ENCODE data around the gene MOB3A. TPM values are rescaled to one million over a fixed set of nuclear protein-coding genes. Genes with fewer than 3 reads are reported as not detected.
A peak's percentile ranks its signal among the peaks of the same experiment; 100 is the strongest.
"Not testable (repeated sequence)": the region's sequence is repeated elsewhere in the genome, so short reads cannot be mapped to it uniquely, and the experiment has no call there.

MOB3A gene
- polyA plus RNA-seq, 1 donor from 2014 or later = 136 TPM

- no peaks in the 10 kb centered on the region for H3K27me3 Mint-ChIP-seq
- no peak overlapping the region for H3K27ac Mint-ChIP-seq
- H3K4me3 Mint-ChIP-seq = no peak overlapping the region
- no peaks in the 10 kb centered on the region for H3K36me3 Mint-ChIP-seq
- H3K4me1 Mint-ChIP-seq = no peaks in the 10 kb centered on the region
- H3K9me3 Mint-ChIP-seq = no peaks in the 10 kb centered on the region
Observed at GRCh38 chr19:2129892-2130770, 34.0 kb upstream of the MOB3A start.

DNA sequence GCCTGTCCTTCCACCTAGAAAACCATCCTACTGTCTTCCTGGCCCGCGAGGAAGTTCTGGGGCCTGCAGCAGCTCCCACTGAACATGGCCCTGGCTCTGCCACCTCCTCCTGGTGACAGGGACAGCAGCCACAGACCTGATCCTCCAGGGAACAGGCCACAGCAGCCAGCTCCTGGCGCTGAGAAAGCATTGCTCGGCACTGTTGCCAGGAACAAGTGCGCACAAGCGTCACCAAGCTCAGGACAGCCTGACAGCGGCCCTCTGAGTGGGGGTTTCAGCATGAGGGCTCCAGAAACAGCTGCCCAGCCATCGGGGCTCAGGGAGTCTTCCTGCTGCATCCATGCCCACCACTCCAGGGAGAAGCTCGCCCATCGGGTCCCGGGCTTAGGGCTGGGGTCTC lies 33.4 kb upstream of the MOB3A start:
- H3K4me1 Mint-ChIP-seq = no peaks in the 10 kb centered on the region
- no peaks in the 10 kb centered on the region for H3K27me3 Mint-ChIP-seq
- no peaks in the 10 kb centered on the region for H3K9me3 Mint-ChIP-seq
- H3K4me3 Mint-ChIP-seq = no peak overlapping the region
- H3K36me3 Mint-ChIP-seq = no peaks in the 10 kb centered on the region
- no peak overlapping the region for H3K27ac Mint-ChIP-seq

- Mint-ChIP-seq H3K27me3 (no peaks in the 10 kb centered on the region), H3K4me1 (no peaks in the 10 kb centered on the region), H3K27ac (no peak overlapping the region), H3K9me3 (no peaks in the 10 kb centered on the region), H3K36me3 (no peaks in the 10 kb centered on the region), H3K4me3 (no peak overlapping the region)
Observed at GRCh38 chr19:2129022-2129421, 32.9 kb upstream of the MOB3A start.

DNA sequence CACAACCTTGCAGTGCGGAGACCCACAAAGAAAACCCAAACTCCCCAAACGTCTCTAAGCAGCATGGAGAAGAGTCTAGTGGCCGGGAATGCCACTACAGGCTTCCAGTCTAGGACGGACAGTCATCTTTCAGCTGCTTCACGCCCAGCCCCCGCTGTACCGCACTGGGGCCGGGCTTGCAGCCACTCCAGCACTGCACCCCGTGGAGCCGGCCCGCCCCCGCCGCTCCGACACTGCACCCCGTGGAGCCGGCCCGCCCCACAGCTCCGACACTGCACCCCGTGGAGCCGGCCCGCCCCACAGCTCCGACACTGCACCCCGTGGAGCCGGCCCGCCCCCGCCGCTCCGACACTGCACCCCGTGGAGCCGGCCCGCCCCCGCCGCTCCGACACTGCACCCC lies 32.1 kb upstream of the MOB3A start:
- H3K27ac Mint-ChIP-seq, H3K27me3 Mint-ChIP-seq, H3K4me1 Mint-ChIP-seq, H3K4me3 Mint-ChIP-seq, H3K36me3 Mint-ChIP-seq, H3K9me3 Mint-ChIP-seq: not testable (repeated sequence)

- no peak overlapping the region for H3K27ac Mint-ChIP-seq
- H3K9me3 Mint-ChIP-seq = no peaks in the 10 kb centered on the region
- H3K4me1 Mint-ChIP-seq = no peaks in the 10 kb centered on the region
- H3K27me3 Mint-ChIP-seq = no peaks in the 10 kb centered on the region
- H3K36me3 Mint-ChIP-seq = no peaks in the 10 kb centered on the region
- H3K4me3 Mint-ChIP-seq = no peak overlapping the region
Observed at GRCh38 chr19:2127758-2128157, 31.6 kb upstream of the MOB3A start.

GRCh38 chr19:2126879-2127518 lies 30.9 kb upstream of the MOB3A start:
- Mint-ChIP-seq H3K27ac (no peak overlapping the region), H3K9me3 (no peaks in the 10 kb centered on the region), H3K4me1 (no peaks in the 10 kb centered on the region), H3K4me3 (no peak overlapping the region), H3K27me3 (no peaks in the 10 kb centered on the region), H3K36me3 (no peaks in the 10 kb centered on the region)

DNA sequence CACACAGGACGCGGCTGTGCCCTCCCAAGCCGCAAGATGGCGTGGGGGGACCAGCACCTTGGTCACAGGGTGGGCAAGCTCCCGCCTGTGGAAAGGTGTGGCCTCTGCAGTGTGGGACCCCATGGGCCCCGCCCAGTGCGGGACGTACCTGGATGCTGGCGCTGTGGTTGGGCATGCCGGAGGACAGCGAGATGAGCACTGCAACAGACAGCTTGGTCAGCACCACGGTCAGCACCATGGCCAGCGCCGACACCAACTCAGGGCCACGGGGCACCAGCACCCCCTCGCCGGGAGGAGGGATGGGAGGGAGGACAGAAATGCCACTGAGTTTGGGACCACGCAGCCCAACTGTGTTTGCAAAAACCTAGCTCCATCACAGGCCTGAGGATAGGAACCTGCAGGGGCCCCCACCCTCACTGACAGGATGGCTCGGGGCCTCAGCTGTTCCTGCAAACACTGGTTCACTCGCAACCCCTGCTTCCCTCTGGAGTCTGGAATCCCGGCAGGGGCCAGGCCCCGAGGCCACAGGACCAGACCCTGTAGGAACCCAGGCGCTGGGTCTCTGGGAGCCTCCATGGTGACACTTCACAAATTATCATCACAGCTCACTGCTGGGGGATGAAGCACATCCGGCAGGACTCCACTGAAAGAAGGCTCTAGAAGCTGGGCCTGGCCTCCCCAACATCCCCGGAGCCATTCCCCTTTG lies 27.7 kb upstream of the MOB3A start:
- Mint-ChIP-seq H3K4me1 (no peaks in the 10 kb centered on the region), H3K27me3 (no peaks in the 10 kb centered on the region), H3K4me3 (no peak overlapping the region), H3K9me3 (no peaks in the 10 kb centered on the region), H3K36me3 (no peaks in the 10 kb centered on the region), H3K27ac (peak overlapping the region in 1 of 3 donors; percentile 67)

DNA sequence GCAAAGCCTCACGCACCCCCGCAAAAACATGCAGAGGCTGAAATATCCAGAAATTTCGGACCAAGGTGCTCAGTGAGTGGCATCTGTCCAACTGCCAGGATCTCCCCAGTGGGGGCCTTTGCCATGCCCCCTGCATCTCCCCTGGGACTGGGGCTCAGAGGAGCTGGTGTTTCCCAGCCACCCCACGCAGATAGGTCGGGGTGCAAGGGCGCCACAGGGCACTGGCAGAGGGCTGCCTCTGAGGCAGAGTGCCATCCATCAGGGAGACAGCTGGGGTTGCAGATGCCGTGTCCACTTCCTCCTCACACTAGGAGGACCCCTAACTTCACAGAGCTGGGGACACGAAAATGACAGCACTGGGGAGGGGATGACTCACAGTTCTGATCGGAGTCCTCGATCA lies 26.9 kb upstream of the MOB3A start:
- no peak overlapping the region for H3K4me3 Mint-ChIP-seq
- no peaks in the 10 kb centered on the region for H3K4me1 Mint-ChIP-seq
- no peaks in the 10 kb centered on the region for H3K9me3 Mint-ChIP-seq
- no peak overlapping the region for H3K27ac Mint-ChIP-seq
- H3K36me3 Mint-ChIP-seq = no peaks in the 10 kb centered on the region
- no peaks in the 10 kb centered on the region for H3K27me3 Mint-ChIP-seq

DNA sequence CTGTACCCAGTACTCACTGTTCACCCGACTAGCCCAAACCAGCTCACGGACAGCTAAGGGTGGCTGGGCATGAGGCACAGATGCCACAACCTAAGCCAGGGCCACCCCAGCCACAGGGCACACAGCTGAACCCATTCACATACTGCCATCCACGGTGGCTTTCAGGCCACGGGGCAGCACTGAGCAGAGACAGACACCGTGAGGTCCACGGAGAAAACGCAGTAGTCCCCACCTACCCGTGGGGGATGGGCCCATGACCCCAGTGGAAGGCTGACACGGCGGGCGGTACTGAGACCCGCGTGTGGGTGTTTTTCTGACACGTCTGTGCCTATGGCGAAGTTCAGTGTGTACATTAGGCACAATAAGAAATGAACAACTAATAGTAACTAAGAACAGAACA lies 26.1 kb upstream of the MOB3A start:
- H3K27ac Mint-ChIP-seq = no peak overlapping the region
- no peaks in the 10 kb centered on the region for H3K36me3 Mint-ChIP-seq

DNA sequence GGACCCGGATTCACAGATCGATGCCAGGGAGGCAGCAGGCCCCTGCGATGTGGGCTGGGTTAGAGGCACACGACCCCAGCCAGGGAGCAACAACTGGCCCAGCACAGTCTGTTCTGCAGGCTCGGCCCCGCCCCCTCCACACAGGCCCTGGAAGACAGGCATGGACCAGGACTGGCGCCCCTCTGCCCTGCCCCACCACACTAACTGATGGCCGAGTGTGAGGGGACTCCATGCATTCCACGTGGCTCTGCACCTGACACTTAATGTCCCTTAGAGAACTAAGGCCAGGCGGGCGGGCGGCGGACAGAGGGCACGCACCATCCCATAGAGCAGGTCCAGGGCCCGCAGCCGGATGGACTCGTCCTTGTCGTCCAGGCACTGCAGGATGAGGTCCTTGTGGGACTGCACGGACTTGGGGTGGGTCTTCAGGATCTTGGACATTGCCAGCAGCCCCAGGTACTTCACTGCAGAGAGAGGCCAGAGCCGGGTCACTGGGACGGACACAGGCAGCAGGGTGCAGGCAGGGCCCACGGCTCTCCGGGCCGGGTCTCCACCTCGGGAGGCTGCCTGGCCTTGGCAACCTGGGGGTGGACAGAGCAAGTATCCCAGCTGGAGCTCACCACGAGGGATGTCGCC lies 25.4 kb upstream of the MOB3A start:
- no peaks in the 10 kb centered on the region for H3K9me3 Mint-ChIP-seq
- no peak overlapping the region for H3K27ac Mint-ChIP-seq
- no peaks in the 10 kb centered on the region for H3K4me1 Mint-ChIP-seq

More for the DNA sequence above, 26.1 kb upstream of the MOB3A start:
- Mint-ChIP-seq H3K4me1 (no peaks in the 10 kb centered on the region), H3K9me3 (no peaks in the 10 kb centered on the region), H3K4me3 (no peak overlapping the region), H3K27me3 (no peaks in the 10 kb centered on the region)

DNA sequence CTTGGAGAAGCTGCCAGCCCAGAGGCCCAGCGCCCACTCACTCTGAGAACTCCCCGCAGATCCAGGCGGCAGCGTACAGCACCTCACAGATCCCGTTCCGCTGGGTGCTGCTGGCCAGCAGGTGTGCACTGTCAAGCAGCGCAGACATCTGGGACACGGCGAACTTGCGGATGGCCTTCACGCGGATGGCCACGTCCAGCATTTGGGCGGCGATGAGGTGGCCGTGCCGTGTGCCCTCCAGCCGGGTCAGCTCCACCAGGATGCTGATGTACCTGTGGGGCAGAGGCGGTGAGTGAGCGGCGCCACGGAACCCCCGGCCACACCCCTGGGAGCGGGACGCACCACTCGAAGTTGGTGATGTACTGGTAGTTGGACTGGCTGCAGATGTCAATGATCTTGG lies 24.7 kb upstream of the MOB3A start:
- Mint-ChIP-seq H3K27ac (no peak overlapping the region), H3K4me1 (no peaks in the 10 kb centered on the region), H3K27me3 (no peaks in the 10 kb centered on the region), H3K4me3 (no peak overlapping the region), H3K36me3 (no peaks in the 10 kb centered on the region), H3K9me3 (no peaks in the 10 kb centered on the region)

More for the DNA sequence above, 25.4 kb upstream of the MOB3A start:
- no peak overlapping the region for H3K4me3 Mint-ChIP-seq
- no peaks in the 10 kb centered on the region for H3K27me3 Mint-ChIP-seq
- no peaks in the 10 kb centered on the region for H3K36me3 Mint-ChIP-seq

DNA sequence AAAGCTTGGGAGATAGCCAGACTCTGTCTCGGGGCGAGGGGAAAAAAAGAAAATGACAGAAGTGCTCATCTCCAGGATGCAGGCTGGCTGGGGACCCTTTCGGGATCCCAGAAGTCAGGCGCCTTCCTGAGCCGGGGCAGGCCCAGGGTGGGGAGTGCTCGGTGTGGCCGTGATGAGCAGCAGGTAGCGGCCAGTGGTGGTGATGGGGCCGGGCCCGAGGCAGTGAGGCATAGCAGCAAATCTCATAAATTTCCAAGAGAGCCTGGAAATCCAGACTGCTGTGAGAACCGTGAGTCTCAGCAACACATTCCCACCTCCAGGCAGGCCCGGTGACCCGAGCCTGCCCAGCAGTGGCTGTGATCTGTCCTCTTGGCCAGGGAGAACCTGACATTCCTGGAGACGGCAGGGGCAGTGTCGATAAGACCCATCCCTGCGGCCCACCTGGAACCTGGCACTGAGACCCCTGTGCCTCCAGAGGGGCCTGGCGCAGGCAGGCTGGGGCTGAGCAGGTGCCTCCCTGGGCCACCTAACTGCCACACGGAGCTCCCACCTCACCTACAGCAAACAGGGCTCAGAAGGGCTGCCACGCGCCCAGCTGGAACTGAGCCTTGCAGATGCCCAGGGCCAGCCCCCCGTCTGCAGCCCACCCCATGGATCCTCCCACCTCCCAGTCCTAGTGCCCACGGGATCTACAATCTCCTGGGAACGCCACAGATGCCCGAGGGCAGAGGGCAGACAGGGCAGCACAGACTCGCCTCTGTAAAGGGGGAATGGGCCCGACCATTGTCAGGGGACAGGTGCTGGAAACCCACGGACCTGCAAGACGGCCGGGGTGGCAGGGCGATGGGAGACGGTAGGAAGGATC lies 24.0 kb upstream of the MOB3A start:
- Mint-ChIP-seq H3K9me3 (no peaks in the 10 kb centered on the region), H3K4me1 (no peaks in the 10 kb centered on the region), H3K36me3 (no peaks in the 10 kb centered on the region), H3K4me3 (no peak overlapping the region), H3K27me3 (no peaks in the 10 kb centered on the region), H3K27ac (no peak overlapping the region)

DNA sequence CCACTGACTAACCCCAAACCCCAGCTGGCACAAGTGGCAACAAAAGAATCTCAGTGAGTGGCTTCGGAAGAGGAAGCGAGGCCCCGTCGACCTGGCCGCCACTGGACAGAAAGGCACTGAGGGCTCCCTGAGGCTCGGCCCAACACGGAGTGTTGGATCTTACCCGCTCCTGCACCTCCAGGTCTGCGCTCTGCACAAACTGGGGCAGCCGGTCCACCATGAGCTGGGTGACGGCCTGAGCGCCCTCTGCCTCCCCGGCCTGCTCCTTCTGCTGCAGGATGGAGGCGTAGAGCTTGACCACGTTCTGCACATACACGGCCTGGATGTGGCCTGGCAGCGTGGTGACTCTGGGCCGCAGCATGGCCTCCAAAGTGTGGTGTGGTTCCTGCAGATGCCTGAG lies 22.3 kb upstream of the MOB3A start:
- Mint-ChIP-seq H3K9me3 (no peaks in the 10 kb centered on the region), H3K36me3 (peaks cover 5% of the 10 kb centered on the region), H3K27me3 (no peaks in the 10 kb centered on the region), H3K27ac (no peak overlapping the region), H3K4me3 (no peak overlapping the region), H3K4me1 (peaks cover 0 to 3% (median 0%) of the 10 kb centered on the region in 3 donors)

DNA sequence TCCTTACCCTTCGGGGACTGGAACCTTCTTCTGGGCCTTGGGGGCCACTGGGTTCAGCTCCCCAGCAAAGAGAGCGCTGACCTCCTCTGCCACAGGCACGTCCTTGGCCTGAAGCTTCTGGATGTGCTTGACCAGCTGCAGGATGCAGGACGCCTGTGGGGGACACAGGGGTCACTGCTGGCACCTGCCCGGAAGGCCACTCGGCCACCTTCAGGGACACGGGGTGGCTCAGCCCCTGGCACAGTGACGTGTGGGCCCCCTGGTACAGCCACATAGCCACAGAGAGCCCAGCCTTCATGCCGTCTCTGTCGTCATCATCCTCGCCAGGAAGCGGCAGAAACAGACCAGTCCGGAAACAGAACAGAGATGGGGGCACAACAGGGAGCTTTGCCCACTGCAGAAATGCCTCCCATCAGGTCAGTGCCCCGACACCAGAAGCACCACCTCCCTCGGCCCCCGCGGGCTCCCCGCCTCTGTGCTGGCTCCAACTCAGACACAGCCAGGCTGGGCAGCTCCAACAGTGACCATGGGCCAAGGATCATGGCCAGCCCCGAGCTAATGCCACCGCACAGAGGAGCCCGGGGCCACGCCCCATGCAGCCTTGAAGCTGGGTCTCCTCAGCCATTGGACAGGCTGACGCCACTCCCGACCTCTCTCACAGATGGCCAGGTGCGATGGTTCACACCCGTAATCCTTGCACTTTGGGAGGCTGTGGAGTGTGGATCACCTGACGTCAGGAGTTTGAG lies 21.3 kb upstream of the MOB3A start:
- Mint-ChIP-seq H3K4me3 (no peak overlapping the region), H3K27ac (no peak overlapping the region), H3K4me1 (peaks cover 0 to 3% (median 0%) of the 10 kb centered on the region in 3 donors), H3K36me3 (peaks cover 5% of the 10 kb centered on the region), H3K9me3 (no peaks in the 10 kb centered on the region), H3K27me3 (no peaks in the 10 kb centered on the region)
